Stimulated activated CD4-positive, alpha-beta T cell treated with anti-CD3 and anti-CD28 coated beads, Interleukin-15, amount 100 ng/mL, for 1 hour (primary cell): ENCODE results near the gene KCNH4.

Experiments
- DNase-seq, 2 donors: peaks; one replicate each; pipeline ENCODE4 v3.0.0-alpha.2; 2020; ENCODE audit warnings: low read depth in 1 of 2, low spot score in 1 of 2

The KCNH4 gene

DNA sequence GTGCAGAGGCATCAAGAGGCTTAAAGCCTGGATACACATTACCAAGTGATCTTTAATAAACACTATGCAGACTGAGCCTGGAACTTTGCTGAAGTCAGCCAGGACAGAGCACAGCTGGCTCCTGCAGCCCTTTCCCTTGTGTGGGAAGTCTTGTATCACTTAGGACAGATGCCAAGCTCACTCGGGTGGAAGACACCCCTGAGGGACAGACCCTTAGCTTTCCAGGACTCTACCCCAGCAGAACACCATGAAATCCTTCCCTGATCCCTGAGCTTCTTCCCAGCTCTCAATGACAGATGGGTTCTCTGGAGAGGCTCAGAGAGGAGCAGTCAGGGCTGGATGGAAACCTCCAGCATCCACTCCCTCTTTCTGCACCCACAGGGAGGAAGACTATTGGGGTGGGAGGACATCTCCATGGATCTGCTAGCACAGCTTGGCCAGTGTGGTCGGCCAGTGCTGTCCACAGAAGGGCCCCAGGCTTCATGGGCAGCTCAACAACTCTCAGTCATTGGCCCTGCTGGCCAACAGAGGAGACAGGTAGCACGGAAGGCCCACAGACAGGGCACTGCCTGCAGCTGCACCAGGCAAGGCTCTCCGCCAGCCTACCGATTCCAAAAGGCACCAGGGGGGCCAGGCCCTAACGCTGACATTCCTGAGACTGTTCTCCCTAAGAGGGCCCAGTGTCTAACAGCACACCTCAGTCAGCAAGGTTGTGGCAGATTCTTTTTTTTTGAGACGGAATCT, 42.0 kb downstream of the KCNH4 start:
- no peak for DNase-seq

GRCh38 chr17:42136654-42137051, 44.3 kb downstream of the KCNH4 start:
- no peak for DNase-seq

- DNase-seq, result no peak
Measured at GRCh38 chr17:42135664-42136653, 45.0 kb downstream of the KCNH4 start.

GRCh38 chr17:42135151-42135550, 45.8 kb downstream of the KCNH4 start:
- DNase-seq, result no peak

- no peak for DNase-seq
Measured at GRCh38 chr17:42133461-42134041, 47.4 kb downstream of the KCNH4 start.

DNA sequence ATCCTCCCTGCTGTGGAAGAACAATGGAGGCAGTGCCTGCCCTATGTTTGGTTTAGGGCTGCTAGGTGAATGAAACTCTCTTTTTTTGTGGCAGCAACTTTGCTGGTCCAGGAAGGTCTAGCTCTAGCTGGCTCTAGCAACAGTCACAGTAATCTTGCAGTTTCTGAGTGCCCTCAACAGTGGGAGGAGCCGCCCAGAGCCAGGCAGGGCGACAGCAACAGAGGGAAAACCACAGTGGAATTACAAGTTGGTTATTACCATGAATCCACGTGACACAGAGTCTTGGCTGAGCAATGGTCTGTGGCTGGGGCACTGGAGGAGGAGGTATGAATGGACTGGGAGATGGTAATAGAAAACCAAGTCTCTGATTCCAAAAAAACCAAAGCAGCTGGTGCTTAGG, 48.0 kb downstream of the KCNH4 start:
- no peak for DNase-seq

- DNase-seq, result no peak
Measured at GRCh38 chr17:42131981-42132432, 48.9 kb downstream of the KCNH4 start.

GRCh38 chr17:42131232-42131631, 49.7 kb downstream of the KCNH4 start:
- no peak for DNase-seq

- no peak for DNase-seq
Measured at GRCh38 chr17:42130310-42130936, 50.5 kb downstream of the KCNH4 start.

- no peak for DNase-seq
Measured at GRCh38 chr17:42129109-42129837, 51.7 kb downstream of the KCNH4 start.

DNA sequence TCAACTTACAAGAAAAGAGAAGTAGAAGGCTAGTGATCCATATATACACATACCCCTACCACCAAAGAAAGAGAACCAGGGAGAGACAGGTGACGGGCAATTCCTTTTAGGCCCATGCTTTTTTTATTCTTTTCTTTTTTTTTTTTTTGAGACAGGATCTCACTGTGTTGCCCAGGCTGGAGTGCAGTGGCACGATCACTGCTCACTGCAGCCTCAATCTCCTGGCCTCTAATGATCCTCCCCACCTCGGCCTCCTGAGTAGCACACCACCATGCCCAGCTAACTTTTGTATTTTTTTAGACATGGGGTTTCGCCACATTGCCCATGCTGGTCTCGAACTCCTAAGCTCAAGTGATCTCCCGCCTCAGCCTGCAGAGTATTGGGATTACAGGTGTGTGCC, 53.5 kb downstream of the KCNH4 start:
- no peak for DNase-seq

- no peak for DNase-seq
Measured at GRCh38 chr17:42126836-42127235, 54.1 kb downstream of the KCNH4 start.

DNA sequence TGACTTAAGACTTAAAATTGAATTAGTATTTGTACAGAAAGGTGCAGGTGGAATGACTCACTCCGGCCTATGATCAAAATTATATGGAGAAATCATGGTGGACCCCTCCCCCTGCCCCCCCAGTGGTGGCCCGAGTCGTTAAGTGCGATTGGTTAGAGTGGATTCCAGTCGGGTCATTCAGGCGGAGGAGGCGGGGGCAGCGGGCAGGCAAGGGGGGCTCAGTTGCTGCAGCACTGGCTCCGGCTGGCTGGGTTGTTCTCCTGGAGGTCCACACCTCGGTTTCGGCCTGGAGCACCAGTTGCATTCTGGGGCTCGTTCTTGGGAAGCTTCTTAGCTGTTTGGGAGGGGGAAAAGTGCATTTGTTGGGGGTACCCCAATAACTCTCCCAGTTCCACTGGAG, 55.4 kb downstream of the KCNH4 start:
- no peak for DNase-seq

GRCh38 chr17:42124256-42124655, 56.7 kb downstream of the KCNH4 start:
- no peak for DNase-seq

DNA sequence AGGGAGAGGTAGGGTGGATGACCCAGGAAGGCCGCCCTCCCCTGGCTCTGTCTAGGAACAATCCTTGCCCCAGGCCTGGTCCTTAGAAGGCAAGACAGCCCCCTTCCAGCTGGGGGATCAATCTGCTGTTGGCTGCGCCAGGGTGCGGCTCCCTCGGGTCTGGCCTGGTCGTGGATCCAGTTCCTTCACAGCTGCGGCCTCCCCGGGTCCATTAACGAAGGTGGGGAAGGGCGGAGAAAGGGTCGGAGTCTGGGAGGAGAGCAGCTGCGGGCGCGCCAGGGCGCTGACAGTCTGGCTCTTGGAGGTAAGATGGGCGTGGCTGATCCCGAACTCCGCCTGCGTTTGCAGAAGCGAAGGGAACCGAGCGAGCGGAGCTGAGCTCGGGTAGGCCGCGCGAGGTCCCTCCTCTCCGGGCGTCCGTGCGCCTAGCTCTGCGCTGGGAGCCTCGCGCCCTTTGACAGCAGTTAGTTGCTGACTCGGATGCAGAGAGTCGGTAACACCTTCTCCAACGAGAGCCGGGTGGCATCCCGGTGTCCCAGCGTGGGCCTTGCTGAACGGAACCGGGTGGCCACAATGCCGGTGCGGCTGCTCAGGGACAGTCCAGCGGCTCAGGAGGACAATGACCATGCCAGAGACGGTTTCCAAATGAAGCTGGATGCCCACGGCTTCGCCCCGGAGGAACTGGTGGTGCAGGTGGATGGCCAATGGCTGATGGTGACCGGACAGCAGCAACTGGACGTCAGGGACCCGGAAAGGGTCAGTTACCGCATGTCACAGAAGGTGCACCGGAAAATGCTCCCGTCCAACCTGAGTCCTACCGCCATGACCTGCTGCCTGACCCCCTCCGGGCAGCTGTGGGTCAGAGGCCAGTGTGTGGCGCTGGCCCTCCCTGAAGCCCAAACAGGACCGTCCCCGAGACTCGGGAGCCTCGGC, 58.3 kb downstream of the KCNH4 start, which contains the start of gene HSPB9:
HSPB9 (plus strand) TSS at position 434 of the 933 bp plus-strand sequence; CDS start at position 481, 47 bp downstream.
- DNase-seq, result no peak

GRCh38 chr17:42120770-42121769, 59.9 kb downstream of the KCNH4 start, which contains the start of gene KAT2A:
Gene KAT2A (minus strand): TSS chr17:42121367. CDS start chr17:42121304, 63 bp downstream.
- DNase-seq, result peak; percentile 57 to 71

GRCh38 chr17:42120161-42120769, 60.7 kb downstream of the KCNH4 start:
- no peak for DNase-seq

- DNase-seq, result no peak
Measured at GRCh38 chr17:42119301-42119700, 61.6 kb downstream of the KCNH4 start.
